Endothelial cell of umbilical vein (primary cell): ENCODE results near the gene PEX10. TPM values are rescaled to one million over a fixed set of nuclear protein-coding genes. Genes with fewer than 3 reads are reported as not detected.

Experiments used
- BruUV-seq: library from RNA; stranded (reverse); fragments of 400-500 nt; replicated peaks from 2 replicates; lab custom pipeline; 2021; lab: Mats Ljungman, UMichigan
- CTCF ChIA-PET: fragments of 300-600, 350-600 bp; sonication (Branson Sonifier 250); formaldehyde crosslinking; loops from one replicate; lab custom pipeline; 2021; ENCODE audit warnings: antibody characterized with exemption, inconsistent platforms; lab: Charles Lee
- POLR2A ChIA-PET: fragments of 300-600, 350-600 bp; sonication (Branson Sonifier 250); formaldehyde crosslinking; loops from one replicate; lab custom pipeline; 2021; ENCODE audit warnings: antibody characterized with exemption, inconsistent platforms; lab: Charles Lee
- DNase-seq: peaks from one replicate; pipeline ENCODE4 v3.0.0-alpha.2; 2011; ENCODE audit warnings: low read depth, low spot score
- FAIRE-seq: peaks from 2 replicates; lab custom pipeline; 2011; peaks lifted over from hg19 to GRCh38; lab: Jason Lieb, UNC
- H2AFZ ChIP-seq: 2 replicates; pipeline ENCODE4 v1.6.0; 2012; ENCODE audit warnings: low read depth, low read length, control low read depth, inconsistent platforms
- H3K27ac ChIP-seq: 2 replicates; pipeline ENCODE4 v1.5.1; 2011; ENCODE audit warnings: low read depth, mild to moderate bottlenecking, control low read depth, low read length, moderate library complexity; ENCODE audit not compliant: insufficient read depth
- H3K27me3 ChIP-seq, 2 experiments: 2 replicates each; pipeline versions ENCODE4 v1.6.0 to v1.6.1; 2011; ENCODE audit warnings: low read length in 2 of 2, mixed read lengths in 1 of 2; ENCODE audit not compliant: control insufficient read depth in 2 of 2, insufficient read depth in 2 of 2
- H3K36me3 ChIP-seq, 2 experiments: 2 replicates in 1 of 2; 3 replicates in 1 of 2; pipeline ENCODE4 v1.5.1; 2011; ENCODE audit warnings: low read length in 2 of 2, mild to moderate bottlenecking in 1 of 2, moderate library complexity in 1 of 2; ENCODE audit not compliant: control insufficient read depth in 2 of 2, insufficient read depth in 2 of 2; ENCODE audit errors: extremely low read depth in 1 of 2
- H3K4me1 ChIP-seq: 3 replicates; pipeline ENCODE4 v1.5.1; 2011; ENCODE audit warnings: mild to moderate bottlenecking, low read length; ENCODE audit not compliant: control insufficient read depth, insufficient read depth; ENCODE audit errors: extremely low read depth
- H3K4me2 ChIP-seq: 2 replicates; pipeline ENCODE4 v1.6.1; 2011; ENCODE audit warnings: low read length, control low read depth, mixed read lengths; ENCODE audit not compliant: insufficient read depth
- H3K4me3 ChIP-seq, 3 experiments: fragments of 200-600 bp in 1 of 3; sonication (generic), shearing (Covaris generic) in 1 of 3; replicated peaks in 1 of 3; 2 replicates each; pipeline ENCODE4 v1.5.1; 2011 to 2016; ENCODE audit warnings: control low read depth in 3 of 3, low read length in 3 of 3, mild to moderate bottlenecking in 2 of 3, inconsistent platforms in 1 of 3, low read depth in 1 of 3, moderate library complexity in 1 of 3; ENCODE audit not compliant: insufficient read depth in 1 of 3
- H3K79me2 ChIP-seq: 2 replicates; pipeline ENCODE4 v1.6.0; 2012; ENCODE audit warnings: low read length, inconsistent platforms; ENCODE audit not compliant: control insufficient read depth, insufficient read depth
- H3K9ac ChIP-seq: replicated peaks from 2 replicates; pipeline ENCODE3; 2011; ENCODE audit warnings: low read length, control low read depth; ENCODE audit not compliant: insufficient read depth; ENCODE audit errors: extremely low read depth
- H3K9me1 ChIP-seq: replicated peaks from 3 replicates; pipeline ENCODE4 v1.6.0; 2011; ENCODE audit warnings: mild to moderate bottlenecking, low read length; ENCODE audit not compliant: control insufficient read depth, insufficient read depth; ENCODE audit errors: extremely low read depth
- H3K9me3 ChIP-seq: replicated peaks from 2 replicates; pipeline ENCODE4 v1.5.1; 2012; ENCODE audit warnings: low read length, inconsistent platforms; ENCODE audit not compliant: control insufficient read depth, insufficient read depth
- H4K20me1 ChIP-seq: replicated peaks from 2 replicates; pipeline ENCODE3; 2011; ENCODE audit warnings: mild to moderate bottlenecking, low read length; ENCODE audit not compliant: control insufficient read depth, insufficient read depth; ENCODE audit errors: extremely low read depth
- CTCF ChIP-seq, 2 donors: IDR thresholded peaks; 1 replicate in 1 of 2; 2 replicates in 1 of 2; pipeline ENCODE4 v1.5.1; 2011; ENCODE audit warnings: low read length in 2 of 2, mild to moderate bottlenecking in 2 of 2, moderate library complexity in 2 of 2, control low read depth in 1 of 2, inconsistent platforms in 1 of 2, low read depth in 1 of 2; ENCODE audit not compliant: insufficient read depth in 1 of 2; ENCODE audit errors: extremely low read depth in 1 of 2
- EZH2 ChIP-seq: IDR thresholded peaks from 2 replicates; pipeline ENCODE4 v1.6.1; 2012; ENCODE audit warnings: borderline replicate concordance, low read depth, mild to moderate bottlenecking, moderate library complexity, low read length, inconsistent platforms; ENCODE audit not compliant: severe bottlenecking
- FOS ChIP-seq: IDR thresholded peaks from 2 replicates; pipeline ENCODE4 v1.6.1; 2011; ENCODE audit warnings: mild to moderate bottlenecking, low read length, moderate library complexity, borderline replicate concordance; ENCODE audit not compliant: insufficient read depth
- GATA2 ChIP-seq: IDR thresholded peaks from 2 replicates; pipeline ENCODE4 v1.7.0; 2011; ENCODE audit warnings: low read depth, mild to moderate bottlenecking, moderate library complexity, mixed read lengths, low read length; ENCODE audit not compliant: insufficient read length, insufficient read depth
- JUN ChIP-seq: IDR thresholded peaks from 2 replicates; pipeline ENCODE4 v1.6.1; 2011; ENCODE audit warnings: borderline replicate concordance, low read depth; ENCODE audit not compliant: insufficient read length, insufficient read depth
- MAX ChIP-seq: IDR thresholded peaks from 2 replicates; pipeline ENCODE4 v1.6.1; 2011; ENCODE audit not compliant: insufficient read depth, insufficient read length
- MYC ChIP-seq: IDR thresholded peaks from one replicate; pipeline ENCODE4 v1.6.1; 2011; ENCODE audit warnings: mild to moderate bottlenecking, low read depth, low read length
- POLR2A ChIP-seq: IDR thresholded peaks from 2 replicates; pipeline ENCODE4 v1.6.1; 2012; ENCODE audit warnings: low read depth, mild to moderate bottlenecking, control low read depth, low read length
- POLR2AphosphoS5 ChIP-seq: IDR thresholded peaks from 2 replicates; pipeline ENCODE4 v1.6.1; 2012; ENCODE audit warnings: low read depth, mild to moderate bottlenecking, control low read depth, low read length, moderate library complexity; ENCODE audit not compliant: insufficient read depth
- dilution Hi-C: fragments of 300-500 bp; cut with MboI; formaldehyde crosslinking; loops from one replicate; pipeline ENCODE4 v1.15.0; 2019; ENCODE audit warnings: low sequenced_read_pairs; ENCODE audit not compliant: extremely low pct_ligation_motif_present
- intact Hi-C: fragments of 100-400 bp; cut with micrococcal nuclease; formaldehyde crosslinking; loops from one replicate; pipeline ENCODE4 v1.10.0; 2022
- polyA plus RNA-seq, 4 experiments: library from polyadenylated mRNA; depleted of rRNA in 3 of 4; stranded (reverse) in 3 of 4; unstranded in 1 of 4; fragments of >200 nt; gene quantifications; 2 replicates each; pipeline versions ENCODE4 v1.2.1 to v1.2.3, GENCODE V29; 2011 to 2012; ENCODE audit warnings: missing spikeins in 1 of 4
- total RNA-seq: library from RNA; stranded (reverse); gene quantifications from 2 replicates; pipeline ENCODE4 v1.2.3, GENCODE V29; 2021

The PEX10 gene
- total and polyA plus RNA-seq, 2 donors (not counting 3 experiments of a cell fraction or from before 2014, with no cell fraction given), result 25.1 to 26.7 TPM

GRCh38 chr1:2386636-2387611, 25.4 kb downstream of the PEX10 start:
- no peaks in the 10 kb centered on the region for H3K36me3 ChIP-seq
- H3K4me2 ChIP-seq, result no peak overlapping the region
- TF ChIP-seq MYC, result no peak
- TF ChIP-seq EZH2, result no peak
- no peak for TF ChIP-seq FOS
- TF ChIP-seq JUN, result no peak
- TF ChIP-seq MAX, result no peak
- TF ChIP-seq POLR2A, result no peak
- no peak for TF ChIP-seq GATA2
- no peak for TF ChIP-seq POLR2AphosphoS5
- no peak for TF ChIP-seq CTCF (IDR thresholded peaks at IDR 0.05; ENCODE audit: extremely low read depth in 1 of 2, insufficient read depth in 1 of 2, low read depth in 1 of 2, low read length in 2 of 2)
- H3K9me3 ChIP-seq, result no peaks in the 10 kb centered on the region
- no peak overlapping the region for H3K4me3 ChIP-seq
- dilution Hi-C loops (no loop called here), intact Hi-C loops (no loop called here)
- H3K27ac ChIP-seq, result no peak overlapping the region
- no TSS peak for BruUV-seq
- FAIRE-seq (no peak), DNase-seq (no peak)
- no peak overlapping the region for H3K9ac ChIP-seq
- H3K9me1 ChIP-seq, result no peaks in the 10 kb centered on the region
- ChIA-PET CTCF (interaction anchor here (8.9 kb wide), 1 partner anchor 187 kb away, joined by 631 read pairs; the partner anchor contains the start of gene FAAP20), POLR2A (no interaction called here)
- peaks cover 5% of the 10 kb centered on the region for H3K4me1 ChIP-seq
- H4K20me1 ChIP-seq, result no peaks in the 10 kb centered on the region
- H2AFZ ChIP-seq, result no peak overlapping the region
- H3K79me2 ChIP-seq, result no peaks in the 10 kb centered on the region
- no peaks in the 10 kb centered on the region for H3K27me3 ChIP-seq
